Smooth muscle cell (in vitro differentiated cells): ENCODE results near the gene MALRD1. TPM values are rescaled to one million over a fixed set of nuclear protein-coding genes. Genes with fewer than 3 reads are reported as not detected.

Experiments used
- DNase-seq: peaks from one replicate; lab custom pipeline; 2025; ENCODE audit not compliant: unreplicated experiment; lab: John Stamatoyannopoulos, UW
- H2AFZ ChIP-seq: fragments of 200-600 bp; sonication (generic); 2 replicates; pipeline ENCODE4 v1.6.0; 2016; ENCODE audit warnings: antibody characterized with exemption, low read depth, mild to moderate bottlenecking
- H3F3A ChIP-seq: fragments of 200-600 bp; sonication (generic); 2 replicates; pipeline ENCODE4 v1.6.0; 2017; ENCODE audit warnings: antibody characterized with exemption, low read depth
- H3K27ac ChIP-seq: fragments of 200-600 bp; sonication (generic); 2 replicates; pipeline ENCODE4 v1.5.1; 2016; ENCODE audit warnings: low read depth, mild to moderate bottlenecking
- H3K27me3 ChIP-seq: fragments of 200-600 bp; sonication (generic); 2 replicates; pipeline ENCODE4 v1.6.1; 2016; ENCODE audit warnings: low read depth, mild to moderate bottlenecking
- H3K36me3 ChIP-seq: fragments of 200-600 bp; sonication (generic); 2 replicates; pipeline ENCODE4 v1.5.1; 2016; ENCODE audit warnings: low read depth
- H3K4me1 ChIP-seq: fragments of 200-600 bp; sonication (generic); 2 replicates; pipeline ENCODE4 v1.5.1; 2016; ENCODE audit warnings: low read depth
- H3K4me2 ChIP-seq: fragments of 200-600 bp; sonication (generic); 2 replicates; pipeline ENCODE4 v1.6.0; 2016; ENCODE audit warnings: mild to moderate bottlenecking
- H3K4me3 ChIP-seq: fragments of 200-600 bp; sonication (generic); 2 replicates; pipeline ENCODE4 v1.5.1; 2016; ENCODE audit warnings: mild to moderate bottlenecking
- H3K79me2 ChIP-seq: fragments of 200-600 bp; sonication (generic); 2 replicates; pipeline ENCODE4 v1.6.0; 2016; ENCODE audit warnings: low read depth, mild to moderate bottlenecking
- H3K9ac ChIP-seq: fragments of 200-600 bp; sonication (generic); 2 replicates; pipeline ENCODE4 v1.6.0; 2016; ENCODE audit warnings: low read depth
- H3K9me3 ChIP-seq: fragments of 200-600 bp; sonication (generic); replicated peaks from 2 replicates; pipeline ENCODE4 v1.5.1; 2016; ENCODE audit warnings: low read depth
- H4K20me1 ChIP-seq: fragments of 200-600 bp; sonication (generic); 2 replicates; pipeline ENCODE4 v1.6.0; 2016; ENCODE audit warnings: low read depth
- WGBS: methylation state at CpG from one replicate; pipeline ENCODE4 v1.1.7; 2016; ENCODE audit warnings: low lambda C conversion rate; 5-methylcytosine and 5-hydroxymethylcytosine counted together
- polyA plus RNA-seq: library from polyadenylated mRNA; unstranded; fragments of >200 nt; fragmentation: Nextera tagmentation; extraction: Ambion mirVana; gene quantifications from 2 replicates; pipeline ENCODE4 v1.2.1, GENCODE V29; 2016
- small RNA-seq: library from RNA; depleted of rRNA; stranded (forward); fragments of <200 nt; gene quantifications from one replicate; pipeline ENCODE3, GENCODE V24; 2014
- total RNA-seq: library from RNA; depleted of rRNA; stranded (reverse); fragments of >200 nt; gene quantifications from 2 replicates; pipeline ENCODE4 v1.2.3, GENCODE V29; 2014
- TF ChIP-seq, protein P1 (sequence below): fragments of 200-600 bp; sonication (generic); IDR thresholded peaks from 2 replicates; pipeline ENCODE4 v1.5.1; 2017; ENCODE audit warnings: borderline replicate concordance, mild to moderate bottlenecking, antibody characterized with exemption; ENCODE audit not compliant: insufficient read depth, poor library complexity, severe bottlenecking

Gene MALRD1
- total and polyA plus RNA-seq, 2 experiments from 2014 or later = 1.9 TPM; not detected in 1

- Histone ChIP-seq H3F3A (no peaks in the 10 kb centered on the region), H3K27me3 (no peaks in the 10 kb centered on the region), H3K4me3 (no peak overlapping the region), H3K4me2 (no peak overlapping the region), H4K20me1 (no peaks in the 10 kb centered on the region), H3K27ac (no peak overlapping the region), H3K9ac (no peak overlapping the region), H3K9me3 (no peaks in the 10 kb centered on the region), H3K4me1 (no peaks in the 10 kb centered on the region), H2AFZ (peak overlapping the region; percentile 25), H3K79me2 (no peaks in the 10 kb centered on the region), H3K36me3 (no peaks in the 10 kb centered on the region)
- TF ChIP-seq, protein P1, sequence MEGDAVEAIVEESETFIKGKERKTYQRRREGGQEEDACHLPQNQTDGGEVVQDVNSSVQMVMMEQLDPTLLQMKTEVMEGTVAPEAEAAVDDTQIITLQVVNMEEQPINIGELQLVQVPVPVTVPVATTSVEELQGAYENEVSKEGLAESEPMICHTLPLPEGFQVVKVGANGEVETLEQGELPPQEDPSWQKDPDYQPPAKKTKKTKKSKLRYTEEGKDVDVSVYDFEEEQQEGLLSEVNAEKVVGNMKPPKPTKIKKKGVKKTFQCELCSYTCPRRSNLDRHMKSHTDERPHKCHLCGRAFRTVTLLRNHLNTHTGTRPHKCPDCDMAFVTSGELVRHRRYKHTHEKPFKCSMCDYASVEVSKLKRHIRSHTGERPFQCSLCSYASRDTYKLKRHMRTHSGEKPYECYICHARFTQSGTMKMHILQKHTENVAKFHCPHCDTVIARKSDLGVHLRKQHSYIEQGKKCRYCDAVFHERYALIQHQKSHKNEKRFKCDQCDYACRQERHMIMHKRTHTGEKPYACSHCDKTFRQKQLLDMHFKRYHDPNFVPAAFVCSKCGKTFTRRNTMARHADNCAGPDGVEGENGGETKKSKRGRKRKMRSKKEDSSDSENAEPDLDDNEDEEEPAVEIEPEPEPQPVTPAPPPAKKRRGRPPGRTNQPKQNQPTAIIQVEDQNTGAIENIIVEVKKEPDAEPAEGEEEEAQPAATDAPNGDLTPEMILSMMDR = no peak
- DNase-seq = no peak
- 64% methylated on average over 6 of the region's 6 CpGs for WGBS
These were observed 734.0 kb downstream of the MALRD1 start for GRCh38 chr10:19782430-19783089.

- no peak overlapping the region for H3K27ac ChIP-seq
- no peaks in the 10 kb centered on the region for H3F3A ChIP-seq
- H4K20me1 ChIP-seq = no peaks in the 10 kb centered on the region
- no peaks in the 10 kb centered on the region for H3K27me3 ChIP-seq
- H3K9ac ChIP-seq = no peak overlapping the region
- no peak for DNase-seq
- no peak overlapping the region for H2AFZ ChIP-seq
- peaks cover under 1% of the 10 kb centered on the region for H3K4me1 ChIP-seq
- H3K79me2 ChIP-seq = no peaks in the 10 kb centered on the region
- H3K36me3 ChIP-seq = no peaks in the 10 kb centered on the region
- 88% methylated on average over 4 of the region's 4 CpGs for WGBS
- H3K4me2 ChIP-seq = no peak overlapping the region
- no peaks in the 10 kb centered on the region for H3K9me3 ChIP-seq
- TF ChIP-seq, protein P1 = no peak
- no peak overlapping the region for H3K4me3 ChIP-seq
These were observed 735.1 kb downstream of the MALRD1 start for GRCh38 chr10:19783721-19784120.

Small RNA genes lying within 50 kb of the gene (small RNA-seq; reads per million reads assigned to genes)
- gene AL354695.1 = not detected
- not detected for gene HMGN1P20
- gene RF00012 = not detected
- gene RNA5SP303 = 17.5 reads per million, percentile 87 among the genes with 10 or more reads in this experiment
